Cortex of kidney (tissue), 1 donor: Measurements from ENCODE around the gene IQGAP2.
"Not testable (repeated sequence)": the region's sequence is repeated elsewhere in the genome, so short reads cannot be mapped to it uniquely, and the experiment has no call there.

Experiments
- DNase-seq: peaks from one replicate; lab custom pipeline; 2025; lab: John Stamatoyannopoulos, UW

The IQGAP2 gene

DNA sequence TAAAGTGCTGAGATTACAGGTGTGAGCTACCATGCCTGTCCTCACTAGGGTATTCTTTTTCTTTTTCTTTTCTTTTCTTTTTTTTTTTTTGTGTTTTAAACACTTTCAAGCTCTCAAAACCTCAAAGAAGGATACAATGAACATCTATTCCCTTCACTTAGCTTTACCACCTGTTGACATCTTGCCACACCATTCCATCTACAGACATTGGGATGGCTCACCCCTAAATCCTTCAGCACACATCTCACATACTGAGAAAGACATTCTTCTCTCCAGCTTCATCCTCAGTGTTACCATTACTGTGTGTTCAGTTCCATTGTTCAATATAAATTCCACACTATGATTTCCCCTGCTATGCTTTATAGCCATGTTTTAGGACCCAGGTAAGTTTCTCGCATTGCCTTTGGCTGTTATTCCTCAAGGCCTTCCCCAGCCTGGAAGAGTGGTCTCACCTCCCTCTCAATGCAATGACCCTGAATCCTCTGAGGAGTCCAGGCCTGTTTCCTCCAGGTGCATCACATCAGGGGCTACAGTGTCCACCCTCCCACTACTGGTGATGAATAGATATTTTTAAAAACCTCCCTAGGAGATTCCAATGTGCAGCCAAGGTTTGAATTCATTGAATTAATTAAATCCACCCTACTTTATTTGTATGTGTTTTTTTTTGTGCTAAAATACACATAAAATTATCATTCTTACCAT is 16.7 kb downstream of the IQGAP2 start:
- no peak for DNase-seq

DNA sequence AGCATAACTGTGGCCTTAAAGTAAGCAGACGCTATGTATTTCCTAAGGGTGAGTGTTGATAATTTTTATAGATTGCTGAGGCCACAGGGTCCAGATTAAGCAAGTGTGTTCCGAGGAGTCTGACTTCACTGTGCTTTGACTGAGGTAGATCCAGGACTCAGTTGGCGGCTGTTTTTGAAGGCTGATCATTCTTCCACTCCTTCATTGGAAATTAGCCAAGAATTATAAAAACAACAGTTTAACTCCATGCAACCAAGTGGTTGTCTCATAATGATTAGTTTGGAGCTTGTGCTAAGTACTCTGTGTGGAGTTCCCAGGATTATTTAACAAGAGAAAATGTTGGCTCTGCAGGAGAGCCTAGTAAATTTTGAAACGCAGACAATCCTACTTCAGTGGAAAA is 19.1 kb downstream of the IQGAP2 start:
- no peak for DNase-seq

DNA sequence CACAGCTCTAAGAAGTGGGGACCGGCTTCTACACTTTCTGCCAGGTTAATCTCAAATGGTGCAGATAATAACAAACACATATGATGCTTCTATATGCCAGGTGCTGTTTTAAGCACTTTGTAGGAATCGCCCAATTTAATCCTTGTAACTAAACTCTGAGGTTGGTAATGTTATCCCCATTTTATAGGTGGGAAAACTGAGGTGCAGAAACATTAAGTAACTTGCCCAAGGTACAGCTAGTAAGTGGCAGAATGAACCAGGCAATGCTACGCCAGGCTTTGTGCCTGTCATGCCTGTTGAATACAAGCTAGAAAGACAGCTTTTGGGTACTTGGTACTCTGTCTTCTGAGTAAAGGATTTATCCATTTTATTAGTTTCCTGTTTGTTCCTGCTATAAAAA is 19.7 kb downstream of the IQGAP2 start:
- no peak for DNase-seq

DNA sequence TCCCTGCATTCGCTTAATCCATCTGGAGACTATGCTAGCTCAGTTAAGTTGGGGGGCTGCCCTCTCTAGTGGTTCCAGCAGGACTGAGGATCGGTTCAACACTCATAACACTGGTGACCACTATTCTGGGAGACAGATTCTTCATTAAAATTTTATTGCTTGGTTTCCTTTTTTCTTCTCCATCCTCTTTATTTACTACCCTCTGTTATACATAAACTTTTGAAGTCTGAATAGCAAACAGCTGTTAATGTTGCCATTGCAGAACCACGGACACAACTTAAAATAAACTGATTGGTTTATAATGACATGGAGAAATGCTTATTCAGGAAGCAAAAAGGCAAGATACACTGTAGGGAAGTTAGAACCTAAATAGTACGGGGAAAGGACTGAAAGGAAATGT is 22.1 kb downstream of the IQGAP2 start:
- no peak for DNase-seq

DNA sequence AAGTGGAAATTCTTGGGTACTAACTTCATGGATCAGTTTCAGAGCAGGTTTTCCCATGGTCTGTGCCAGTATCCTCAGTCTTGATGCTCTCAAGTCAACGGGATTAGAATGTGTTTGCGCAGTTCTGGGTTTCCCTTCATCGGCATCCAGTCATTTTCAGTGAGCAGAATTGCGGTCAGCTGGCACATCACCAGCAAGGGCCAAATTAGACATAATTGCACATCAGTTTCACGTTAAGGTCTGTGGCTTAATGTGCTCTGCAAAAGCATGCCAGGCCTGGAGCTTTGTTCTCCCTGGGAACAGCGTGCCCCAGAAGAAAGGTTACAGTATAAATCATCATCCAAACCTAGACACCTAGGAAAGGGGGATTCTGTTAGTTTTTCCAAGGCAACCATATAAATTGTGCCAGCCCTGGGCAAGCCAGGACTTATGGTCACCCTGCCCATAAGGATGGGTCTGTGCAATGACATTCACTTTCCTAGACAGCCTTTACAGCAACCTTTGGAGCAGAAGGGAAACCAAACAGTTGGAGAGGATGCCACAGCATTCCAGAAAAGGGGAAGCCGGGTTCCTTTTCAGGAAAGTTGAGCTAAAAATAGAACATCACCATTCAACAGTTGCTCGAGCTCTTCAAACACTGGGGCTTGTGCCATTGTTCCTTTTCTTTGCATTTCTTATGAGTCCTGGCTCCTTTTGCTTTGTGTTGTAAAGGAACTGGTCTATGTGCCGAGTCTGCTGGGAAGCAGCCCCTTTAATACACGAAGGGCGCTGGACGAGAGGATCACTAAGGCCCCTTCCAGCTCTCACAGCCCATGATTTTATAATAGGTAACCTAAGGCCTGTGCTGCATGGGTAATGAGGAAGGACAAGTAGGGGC is 23.1 kb downstream of the IQGAP2 start:
- DNase-seq = no peak

DNA sequence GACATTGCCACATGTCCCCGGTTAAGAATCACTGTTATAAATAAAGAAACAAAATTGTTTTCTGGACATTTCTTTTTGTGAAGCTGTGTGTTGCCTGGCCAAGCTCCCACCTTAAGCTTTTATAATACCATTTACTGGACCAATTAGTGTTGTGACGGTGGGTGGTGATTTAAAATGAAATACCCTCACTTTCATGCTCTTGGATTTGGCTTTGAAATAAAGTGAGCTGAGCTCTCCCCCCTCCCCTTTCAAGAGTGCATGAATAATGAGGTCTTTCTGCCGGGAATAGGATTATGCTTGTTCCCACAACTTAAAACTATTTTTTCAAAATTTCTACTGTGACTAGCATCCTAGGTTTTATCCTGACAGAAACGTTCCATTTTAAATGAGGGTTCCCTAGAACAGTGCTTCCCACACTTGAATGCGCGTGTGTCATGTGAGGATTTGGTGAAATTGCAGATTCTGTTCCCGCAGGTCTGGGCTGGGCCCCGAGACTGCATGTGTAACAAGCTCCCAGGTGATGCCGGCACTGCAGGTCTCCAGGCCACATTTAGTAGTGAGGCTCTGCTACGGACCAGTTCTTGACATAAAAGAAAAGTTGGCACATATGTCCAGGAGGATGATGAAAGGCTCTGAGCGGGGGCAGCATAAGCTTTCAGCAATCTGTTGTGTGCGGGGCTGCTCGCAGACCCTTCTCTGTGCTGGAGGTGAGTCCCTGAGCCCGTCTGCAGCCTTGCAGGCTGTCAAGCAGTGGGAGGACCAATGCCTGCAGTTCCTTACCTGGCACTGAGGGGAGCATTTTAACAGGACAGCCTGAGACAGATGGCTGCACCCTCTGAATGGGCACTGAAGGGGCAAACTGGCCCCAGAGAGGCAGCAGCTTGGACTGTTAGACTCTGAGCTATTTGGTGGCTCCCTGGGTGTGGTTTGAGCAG is 24.4 kb downstream of the IQGAP2 start:
- DNase-seq = no peak

DNA sequence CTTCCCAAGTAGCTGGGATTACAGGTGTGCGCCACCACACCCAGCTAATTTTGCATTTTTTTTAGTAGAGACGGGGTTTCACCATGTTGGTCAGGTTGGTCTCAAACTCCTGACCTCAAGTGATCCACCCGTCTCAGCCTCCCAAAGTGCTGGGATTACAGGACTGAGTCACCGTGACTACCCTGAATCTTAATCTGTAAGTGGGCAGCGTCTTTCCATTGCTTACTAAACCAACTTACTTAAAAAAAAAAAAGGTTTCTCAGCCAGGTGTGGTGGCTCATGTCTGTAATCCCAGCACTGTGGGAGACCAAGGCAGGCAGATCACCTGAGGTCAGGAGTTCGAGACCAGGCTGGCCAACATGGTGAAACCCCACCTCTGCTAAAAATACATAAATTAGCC is 25.5 kb downstream of the IQGAP2 start:
- not testable (repeated sequence) for DNase-seq

DNA sequence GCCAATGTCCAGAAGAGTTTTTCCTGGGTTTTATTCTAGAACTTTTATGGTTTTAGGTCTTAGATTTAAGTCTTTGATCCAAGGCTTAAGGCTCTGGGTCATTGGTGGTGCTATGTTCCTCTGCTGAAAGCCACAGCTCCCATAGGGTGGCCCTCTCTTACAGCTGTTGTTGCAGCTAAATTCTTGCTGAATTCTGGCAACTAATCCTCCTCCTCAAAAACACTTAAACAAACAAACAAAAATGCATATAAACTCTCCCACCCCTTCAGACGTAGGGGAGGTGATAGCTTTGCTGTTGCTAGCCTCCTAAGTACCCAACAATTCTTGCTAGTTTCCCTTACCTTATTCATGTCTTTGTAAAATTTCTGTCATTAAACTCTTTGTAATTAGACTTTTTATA is 30.2 kb downstream of the IQGAP2 start:
- DNase-seq = no peak

DNA sequence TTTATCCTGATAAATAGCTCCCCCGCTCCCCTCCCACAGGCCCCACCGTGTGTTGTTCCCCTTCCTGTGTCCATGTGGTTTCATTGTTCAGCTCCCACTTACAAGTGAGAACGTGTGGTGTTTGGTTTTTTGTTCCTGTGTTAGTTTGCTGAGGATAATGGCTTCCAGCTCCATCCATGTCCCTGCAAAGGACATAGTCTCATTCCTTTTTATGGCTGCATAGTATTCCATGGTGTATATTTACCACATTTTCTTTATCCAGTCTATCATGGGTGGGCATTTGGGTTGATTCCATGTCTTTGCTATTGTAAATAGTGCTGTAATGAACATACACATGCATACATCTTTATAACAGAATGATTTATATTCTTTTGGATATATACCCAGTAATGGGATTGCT is 34.4 kb downstream of the IQGAP2 start:
- DNase-seq = not testable (repeated sequence)

DNA sequence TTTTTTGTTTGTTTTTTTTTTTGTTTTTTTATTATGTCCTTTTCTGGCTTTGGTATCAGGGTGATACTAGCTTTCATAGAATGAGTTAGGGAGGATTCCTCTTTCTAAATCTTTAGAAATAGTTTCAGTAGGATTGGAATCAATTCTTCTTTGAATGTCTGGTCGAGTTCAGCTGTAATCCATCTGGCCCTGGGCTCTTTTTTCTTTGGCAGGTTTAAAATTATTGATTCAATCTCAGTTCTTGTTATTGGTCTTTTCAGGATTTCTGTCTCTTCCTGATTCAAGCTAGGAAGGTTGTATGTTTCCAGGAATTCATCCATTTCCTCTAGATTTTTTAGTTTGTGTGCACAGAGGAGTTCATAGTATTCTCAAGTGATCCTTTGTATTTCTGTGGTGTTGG is 34.9 kb downstream of the IQGAP2 start:
- DNase-seq = no peak

DNA sequence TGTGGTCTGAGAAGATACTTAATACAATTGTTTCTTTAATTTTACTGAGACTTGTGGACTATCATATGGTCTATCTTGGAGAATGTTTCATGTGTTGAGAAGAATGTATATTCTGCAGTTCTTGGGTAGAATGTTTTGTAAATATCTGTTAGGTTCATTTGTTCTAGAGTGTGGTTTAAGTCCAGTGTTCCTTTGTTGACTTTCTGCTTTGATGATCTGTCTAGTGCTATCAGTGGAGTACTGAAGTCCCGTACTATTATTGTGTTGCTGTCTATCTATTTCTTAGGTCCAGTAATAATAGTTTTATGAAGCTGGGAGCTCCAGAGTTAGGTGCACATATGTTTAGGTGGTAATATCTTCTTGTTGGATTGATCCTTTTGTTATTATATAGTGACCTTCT is 36.1 kb downstream of the IQGAP2 start:
- no peak for DNase-seq

DNA sequence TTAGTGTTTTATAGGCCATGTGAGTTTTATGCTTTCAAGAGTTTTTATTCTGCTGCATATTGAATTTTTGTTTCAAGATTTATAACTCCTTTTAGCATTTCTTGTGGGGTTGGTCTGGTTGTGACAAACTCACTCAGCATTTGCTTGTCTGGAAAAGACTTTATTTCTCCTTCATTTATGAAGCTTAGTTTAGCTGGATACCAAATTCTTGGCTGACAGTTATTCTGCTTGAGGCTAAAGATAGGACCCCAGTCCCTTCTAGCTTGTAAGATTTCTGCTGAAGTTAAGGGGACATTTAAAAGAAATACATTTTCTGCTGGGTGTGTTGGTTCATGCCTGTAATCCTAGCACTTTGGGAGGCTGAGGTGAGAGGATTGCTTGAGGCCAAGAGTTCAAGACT is 36.8 kb downstream of the IQGAP2 start:
- DNase-seq = no peak

DNA sequence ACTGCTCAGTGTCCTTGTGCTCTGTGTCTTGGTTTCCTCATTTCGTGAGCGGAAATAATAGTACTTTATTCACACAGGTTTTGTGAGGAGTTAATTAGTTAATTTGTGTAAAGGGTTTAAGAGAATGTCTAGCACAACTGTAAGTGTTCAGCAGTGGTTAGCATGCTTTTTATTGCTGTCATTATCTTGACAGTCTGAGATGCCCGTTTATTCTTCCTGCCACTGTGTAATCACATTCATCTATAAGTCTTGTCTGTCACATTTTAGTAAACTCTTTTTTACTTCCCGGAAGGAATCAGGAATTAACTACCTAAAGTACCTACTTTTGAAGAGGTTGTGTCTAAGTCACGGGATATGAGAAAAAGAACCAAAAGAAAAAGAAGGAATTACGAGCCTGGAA is 38.0 kb downstream of the IQGAP2 start:
- no peak for DNase-seq

DNA sequence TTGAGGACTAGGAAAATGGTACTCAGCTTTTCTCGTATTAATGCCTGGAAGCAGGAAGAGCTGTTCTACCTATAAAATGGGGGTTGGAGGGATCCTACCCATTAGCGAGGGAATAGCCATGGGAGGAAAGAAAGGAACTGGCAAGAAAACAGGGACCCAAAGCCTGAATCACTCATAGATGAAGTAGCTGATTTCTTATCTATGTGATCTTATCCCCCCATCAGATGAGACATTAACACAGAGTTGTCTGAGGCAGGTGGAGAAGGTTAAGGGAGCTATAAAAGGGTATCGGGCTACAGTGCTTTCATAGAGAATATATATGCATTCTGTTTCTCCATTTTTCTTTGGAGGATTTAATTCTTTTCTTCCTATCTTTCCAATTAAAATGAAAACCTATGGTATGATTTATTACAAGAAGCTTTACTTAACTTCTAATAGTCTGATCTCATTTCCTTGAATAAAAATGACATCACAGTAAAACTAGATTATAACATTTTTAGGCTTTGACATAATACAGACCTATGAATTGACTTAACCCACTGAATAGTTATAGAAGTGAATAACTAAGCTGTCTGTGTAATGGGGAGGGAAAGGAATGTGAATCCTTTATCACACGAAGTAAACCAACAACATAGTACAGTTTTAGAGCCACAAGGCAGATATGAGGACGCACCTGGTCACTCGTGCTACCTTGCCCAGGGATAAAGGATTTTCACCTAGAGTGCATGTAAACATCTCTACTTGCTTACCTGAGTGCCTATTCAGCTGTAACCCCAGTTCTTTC is 39.0 kb downstream of the IQGAP2 start:
- no peak for DNase-seq

DNA sequence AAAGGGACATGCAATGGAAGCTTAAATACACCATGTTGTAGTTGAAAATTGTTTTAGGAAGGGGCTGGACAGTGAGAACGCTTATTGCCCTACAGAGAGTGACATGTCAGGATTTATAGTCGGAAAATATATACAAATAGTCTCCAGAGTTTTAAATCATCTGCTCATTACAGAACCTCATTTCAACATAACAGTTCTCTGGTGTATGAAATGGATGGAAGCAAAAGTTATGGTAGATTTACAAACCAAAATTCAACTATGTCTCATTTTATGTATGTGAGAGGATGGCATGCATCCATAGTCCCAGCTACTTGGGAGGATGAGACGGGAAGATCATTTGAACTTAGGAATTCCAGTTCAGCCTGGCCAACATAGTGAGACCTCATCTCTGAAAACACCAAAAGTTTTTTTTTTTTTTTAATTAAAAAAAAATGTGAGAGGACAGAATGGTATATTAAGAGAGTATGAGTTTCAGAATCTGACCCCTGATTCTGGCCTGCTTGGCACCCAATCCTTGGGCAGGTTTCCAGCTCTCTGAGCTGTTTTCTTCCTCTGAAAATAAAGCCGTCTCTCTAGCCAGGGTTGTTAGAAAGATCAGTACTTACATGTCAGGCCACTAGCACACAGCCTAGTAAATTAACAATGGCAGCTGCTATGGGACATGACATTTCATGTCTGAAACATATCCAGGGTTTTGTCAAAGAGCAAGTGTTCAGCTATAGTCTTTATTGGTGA is 40.1 kb downstream of the IQGAP2 start:
- no peak for DNase-seq

DNA sequence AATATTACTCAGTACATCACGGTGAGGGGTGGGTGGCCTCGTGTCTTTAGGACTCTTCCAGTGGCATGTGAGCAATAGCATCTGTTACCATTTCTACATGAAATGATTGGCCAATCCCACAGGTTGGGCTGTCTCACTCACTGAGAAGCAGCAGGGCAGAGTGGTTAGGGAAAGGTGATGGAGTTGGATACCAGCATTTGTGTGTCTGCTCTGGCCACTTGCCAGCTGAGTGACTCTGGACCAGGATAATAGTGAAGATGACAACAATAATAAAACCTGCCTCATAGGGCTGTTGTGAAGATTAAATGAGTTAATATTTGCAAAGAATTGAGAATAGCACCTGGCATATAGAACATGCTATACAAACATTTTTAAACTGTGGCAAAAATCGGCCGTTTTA is 42.0 kb downstream of the IQGAP2 start:
- no peak for DNase-seq

DNA sequence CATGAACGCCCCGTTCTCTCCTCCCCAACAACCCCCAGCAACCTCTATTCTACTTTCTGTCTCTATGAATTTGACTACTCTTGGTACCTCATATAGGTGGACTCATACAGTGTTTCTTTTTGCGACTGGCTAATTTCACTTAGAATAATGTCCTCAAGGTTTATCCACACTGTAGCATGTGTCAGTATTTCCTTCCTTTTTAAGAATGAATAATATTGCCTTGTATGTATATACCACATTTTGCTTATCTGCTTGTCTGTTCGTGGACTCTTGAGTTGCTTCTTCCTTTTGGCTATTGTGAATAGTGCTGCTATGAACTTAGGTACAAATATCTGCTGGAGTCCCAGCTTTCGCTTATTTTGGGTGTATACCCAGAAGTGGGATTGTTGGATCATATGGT is 42.7 kb downstream of the IQGAP2 start:
- no peak for DNase-seq

DNA sequence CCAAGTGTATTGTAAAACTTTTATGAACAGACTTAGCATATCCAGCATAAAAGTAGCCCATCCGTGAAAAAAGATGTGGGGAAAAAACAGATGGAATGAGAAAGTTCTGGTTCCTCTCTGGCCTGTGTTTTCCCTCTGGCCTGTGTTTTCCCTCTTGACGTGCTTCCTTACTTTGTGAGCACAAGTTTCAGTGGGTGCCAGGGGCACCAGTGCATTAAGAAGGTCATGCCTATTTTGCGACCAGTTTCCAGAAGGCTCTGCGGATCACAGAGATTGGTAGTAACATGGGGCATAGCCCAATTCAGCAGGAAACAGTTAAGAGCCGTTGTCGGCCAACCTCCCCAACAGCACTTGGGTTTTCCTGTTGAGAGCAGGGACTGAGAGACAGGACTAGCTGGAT is 43.7 kb downstream of the IQGAP2 start:
- no peak for DNase-seq

DNA sequence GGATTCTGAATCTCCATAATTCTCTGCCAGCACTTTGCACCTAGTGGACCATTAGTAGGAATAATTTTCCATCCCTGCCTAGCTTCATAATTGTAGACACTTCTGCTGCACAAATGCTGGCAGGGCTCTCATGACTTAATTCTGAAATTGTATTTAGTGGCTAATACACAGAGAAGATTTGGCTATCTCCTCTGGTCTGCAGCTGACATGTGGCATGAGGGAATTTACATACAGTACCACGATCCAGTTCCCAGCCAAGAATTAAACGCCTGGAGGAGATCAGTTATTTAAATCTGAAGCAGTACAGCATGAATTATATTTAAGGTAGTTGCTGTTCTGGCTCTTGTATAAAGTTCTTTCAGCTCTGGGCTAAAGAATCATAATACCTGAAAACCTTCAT is 46.5 kb downstream of the IQGAP2 start:
- DNase-seq = no peak

DNA sequence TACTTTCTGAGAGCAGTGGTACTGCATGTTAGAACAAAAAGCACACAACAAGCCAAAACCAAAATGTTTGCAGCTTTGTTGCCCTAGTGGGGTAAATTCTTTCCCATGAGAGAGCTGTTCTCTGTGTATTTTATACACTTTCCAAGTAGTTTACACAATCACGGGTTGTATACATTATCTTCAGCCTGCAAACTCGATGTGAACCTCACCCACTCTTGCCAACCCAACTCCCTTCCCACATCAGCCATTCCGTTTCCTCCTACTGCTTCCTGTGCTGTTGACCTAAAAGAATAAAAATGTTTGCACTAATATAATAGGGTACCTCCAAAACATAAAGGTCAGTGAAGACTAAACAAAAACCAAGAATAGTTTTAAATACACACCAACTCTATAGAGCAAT is 47.0 kb downstream of the IQGAP2 start:
- no peak for DNase-seq
